Cardiac muscle cell (in vitro differentiated cells and primary cell): ENCODE measurements around the gene ALDH1A3. TPM values are rescaled to one million over a fixed set of nuclear protein-coding genes. Genes with fewer than 3 reads are reported as not detected.

Source experiments
- DNase-seq, 2 donors: peaks; one replicate each; pipeline versions ENCODE4 v3.0.0 to v3.0.0-alpha.2; 2010 to 2017; ENCODE audit warnings: low read depth in 1 of 2, low spot score in 1 of 2
- H3K27ac ChIP-seq: fragments of 200-600 bp; sonication (generic); 2 replicates; pipeline ENCODE4 v1.5.1; 2016
- H3K27me3 ChIP-seq: fragments of 200-600 bp; sonication (generic); 2 replicates; pipeline ENCODE4 v1.6.0; 2016; ENCODE audit warnings: control low read depth
- H3K36me3 ChIP-seq: fragments of 200-600 bp; sonication (generic); 2 replicates; pipeline ENCODE4 v1.5.1; 2016; ENCODE audit warnings: control low read depth
- H3K4me1 ChIP-seq: fragments of 200-600 bp; sonication (generic); 2 replicates; pipeline ENCODE4 v1.8.1; 2017; ENCODE audit warnings: low read depth, mild to moderate bottlenecking, mixed run types
- H3K4me3 ChIP-seq: fragments of 200-600 bp; sonication (generic); 2 replicates; pipeline ENCODE4 v1.5.1; 2016; ENCODE audit warnings: mild to moderate bottlenecking
- H3K9me3 ChIP-seq: fragments of 200-600 bp; sonication (generic); 2 replicates; pipeline ENCODE4 v1.5.1; 2017; ENCODE audit warnings: low read depth, mild to moderate bottlenecking, control low read depth
- CTCF ChIP-seq: IDR thresholded peaks from 2 replicates; pipeline ENCODE4 v1.5.1; 2012; ENCODE audit warnings: low read depth, mild to moderate bottlenecking, low read length
- polyA plus RNA-seq: library from polyadenylated mRNA; unstranded; fragments of >200 nt; fragmentation: Nextera tagmentation; extraction: Ambion mirVana; gene quantifications from 2 replicates; pipeline ENCODE4 v1.2.1, GENCODE V29; 2016
- total RNA-seq: library from RNA; depleted of rRNA; stranded (reverse); fragments of >200 nt; gene quantifications from 2 replicates; pipeline ENCODE4 v1.2.3, GENCODE V29; 2016

ALDH1A3 gene
- total and polyA plus RNA-seq, 2 experiments from 2014 or later, result 0.28 TPM; not detected in 1

- Histone ChIP-seq H3K27me3 (peaks cover 76% of the 10 kb centered on the region), H3K27ac (no peak overlapping the region)
Measured at GRCh38 chr15:100922192-100923040, 42.8 kb downstream of the ALDH1A3 start.

GRCh38 chr15:100923076-100923475 is 43.4 kb downstream of the ALDH1A3 start:
- H3K27ac ChIP-seq, result no peak overlapping the region
- peaks cover 3% of the 10 kb centered on the region for H3K4me1 ChIP-seq
- no peaks in the 10 kb centered on the region for H3K9me3 ChIP-seq
- no peak for TF ChIP-seq CTCF
- H3K27me3 ChIP-seq, result peaks cover 69% of the 10 kb centered on the region
- no peaks in the 10 kb centered on the region for H3K36me3 ChIP-seq
- H3K4me3 ChIP-seq, result no peak overlapping the region
- DNase-seq, result no peak

More at GRCh38 chr15:100922192-100923040, 42.8 kb downstream of the ALDH1A3 start:
- H3K4me1 ChIP-seq, result peaks cover 3% of the 10 kb centered on the region
- TF ChIP-seq CTCF, result no peak
- H3K9me3 ChIP-seq, result no peaks in the 10 kb centered on the region
- DNase-seq, result no peak
- no peak overlapping the region for H3K4me3 ChIP-seq
- H3K36me3 ChIP-seq, result no peaks in the 10 kb centered on the region

GRCh38 chr15:100923902-100924301 is 44.3 kb downstream of the ALDH1A3 start:
- TF ChIP-seq CTCF, result no peak
- Histone ChIP-seq H3K27ac (no peak overlapping the region), H3K4me1 (peaks cover 3% of the 10 kb centered on the region), H3K4me3 (no peak overlapping the region), H3K27me3 (peaks cover 61% of the 10 kb centered on the region), H3K36me3 (no peaks in the 10 kb centered on the region), H3K9me3 (no peaks in the 10 kb centered on the region)
- no peak for DNase-seq

GRCh38 chr15:100924436-100924835 is 44.8 kb downstream of the ALDH1A3 start:
- DNase-seq, result no peak
- Histone ChIP-seq H3K9me3 (no peaks in the 10 kb centered on the region), H3K27ac (no peak overlapping the region), H3K27me3 (peaks cover 55% of the 10 kb centered on the region), H3K36me3 (no peaks in the 10 kb centered on the region), H3K4me3 (no peak overlapping the region), H3K4me1 (peaks cover 7% of the 10 kb centered on the region)
- no peak for TF ChIP-seq CTCF

GRCh38 chr15:100925480-100925879 is 45.8 kb downstream of the ALDH1A3 start:
- TF ChIP-seq CTCF, result no peak
- DNase-seq, result no peak
- no peaks in the 10 kb centered on the region for H3K9me3 ChIP-seq
- peaks cover 45% of the 10 kb centered on the region for H3K27me3 ChIP-seq
- H3K4me3 ChIP-seq, result no peak overlapping the region
- H3K27ac ChIP-seq, result no peak overlapping the region
- H3K4me1 ChIP-seq, result peaks cover 11% of the 10 kb centered on the region
- H3K36me3 ChIP-seq, result no peaks in the 10 kb centered on the region
